TTC549 (cell line): Measurements from ENCODE around the gene KLHL28.

ENCODE experiments used
- FAIRE-seq: peaks from 2 replicates; lab custom pipeline; 2012; peaks lifted over from hg19 to GRCh38; lab: Jason Lieb, UNC

The KLHL28 gene

GRCh38 chr14:44960646-44961045 is 1.1 kb downstream of the KLHL28 start:
- FAIRE-seq = no peak

- FAIRE-seq = no peak
Observed at GRCh38 chr14:44960146-44960545, 1.6 kb downstream of the KLHL28 start.

- no peak for FAIRE-seq
Observed at GRCh38 chr14:44959538-44959937, 2.2 kb downstream of the KLHL28 start.

GRCh38 chr14:44956866-44957265 is 4.9 kb downstream of the KLHL28 start:
- no peak for FAIRE-seq

GRCh38 chr14:44955528-44955927 is 6.2 kb downstream of the KLHL28 start:
- FAIRE-seq = no peak

GRCh38 chr14:44954750-44955149 is 7.0 kb downstream of the KLHL28 start:
- FAIRE-seq = no peak

GRCh38 chr14:44952391-44953110 is 9.2 kb downstream of the KLHL28 start:
- FAIRE-seq = no peak

- FAIRE-seq = no peak
Observed at GRCh38 chr14:44951051-44951450, 10.7 kb downstream of the KLHL28 start.

- FAIRE-seq = no peak
Observed at GRCh38 chr14:44945264-44945663, 16.5 kb downstream of the KLHL28 start.

GRCh38 chr14:44944107-44944506 is 17.6 kb downstream of the KLHL28 start:
- FAIRE-seq = no peak

GRCh38 chr14:44942436-44942835 is 19.3 kb downstream of the KLHL28 start:
- no peak for FAIRE-seq

- FAIRE-seq = no peak
Observed at GRCh38 chr14:44941591-44941990, 20.2 kb downstream of the KLHL28 start.

GRCh38 chr14:44940944-44941343 is 20.8 kb downstream of the KLHL28 start:
- no peak for FAIRE-seq

- FAIRE-seq = no peak
Observed at GRCh38 chr14:44940211-44940610, 21.5 kb downstream of the KLHL28 start.

GRCh38 chr14:44937547-44937946 is 24.2 kb downstream of the KLHL28 start:
- FAIRE-seq = no peak

GRCh38 chr14:44935155-44935554 is 26.6 kb downstream of the KLHL28 start:
- no peak for FAIRE-seq

- no peak for FAIRE-seq
Observed at GRCh38 chr14:44928793-44929192, 33.0 kb downstream of the KLHL28 start.

- FAIRE-seq = no peak
Observed at GRCh38 chr14:44914849-44915248, 46.9 kb downstream of the KLHL28 start.

- FAIRE-seq = no peak
Observed at GRCh38 chr14:44912041-44912869, 49.5 kb downstream of the KLHL28 start.

GRCh38 chr14:44910821-44911220 is 50.9 kb downstream of the KLHL28 start:
- FAIRE-seq = no peak

- FAIRE-seq = no peak
Observed at GRCh38 chr14:44901696-44902095, 60.1 kb downstream of the KLHL28 start.

- FAIRE-seq = no peak
Observed at GRCh38 chr14:44898551-44898950, 63.2 kb downstream of the KLHL28 start.

- FAIRE-seq = no peak
Observed at GRCh38 chr14:44897845-44898151, 63.9 kb downstream of the KLHL28 start.
